22Rv1 (cell line): ENCODE measurements around the gene LRRN2.

Experiments
- ZFX ChIP-seq: fragments of 450-650 bp; IDR thresholded peaks from 2 replicates; pipeline ENCODE4 v1.6.1; 2017; ENCODE audit warnings: antibody characterized with exemption, borderline replicate concordance
- TF ChIP-seq, protein P1 (sequence below): fragments of 450-650 bp; IDR thresholded peaks from 2 replicates; pipeline ENCODE4 v1.5.1; 2017; ENCODE audit warnings: mild to moderate bottlenecking

DNA sequence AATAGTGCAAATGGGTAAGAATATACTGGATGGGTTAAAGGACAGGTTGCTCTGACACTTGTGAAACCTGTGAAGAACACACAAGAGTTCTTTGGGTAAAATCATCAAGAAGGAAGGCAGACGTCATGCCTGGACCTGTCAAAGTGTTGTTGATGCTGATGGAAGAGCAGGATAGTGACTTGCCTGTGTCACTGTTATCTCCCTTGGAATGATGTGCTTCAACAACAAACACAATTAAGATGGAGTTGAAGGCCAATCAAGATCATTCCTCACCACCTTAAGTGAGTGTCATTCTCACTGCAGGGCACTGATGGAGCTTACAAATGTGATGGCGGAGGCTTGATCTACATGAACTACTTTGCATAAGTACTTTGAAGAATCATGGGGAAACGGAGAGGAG lies 73.2 kb downstream of the LRRN2 start:
- TF ChIP-seq, protein P1, sequence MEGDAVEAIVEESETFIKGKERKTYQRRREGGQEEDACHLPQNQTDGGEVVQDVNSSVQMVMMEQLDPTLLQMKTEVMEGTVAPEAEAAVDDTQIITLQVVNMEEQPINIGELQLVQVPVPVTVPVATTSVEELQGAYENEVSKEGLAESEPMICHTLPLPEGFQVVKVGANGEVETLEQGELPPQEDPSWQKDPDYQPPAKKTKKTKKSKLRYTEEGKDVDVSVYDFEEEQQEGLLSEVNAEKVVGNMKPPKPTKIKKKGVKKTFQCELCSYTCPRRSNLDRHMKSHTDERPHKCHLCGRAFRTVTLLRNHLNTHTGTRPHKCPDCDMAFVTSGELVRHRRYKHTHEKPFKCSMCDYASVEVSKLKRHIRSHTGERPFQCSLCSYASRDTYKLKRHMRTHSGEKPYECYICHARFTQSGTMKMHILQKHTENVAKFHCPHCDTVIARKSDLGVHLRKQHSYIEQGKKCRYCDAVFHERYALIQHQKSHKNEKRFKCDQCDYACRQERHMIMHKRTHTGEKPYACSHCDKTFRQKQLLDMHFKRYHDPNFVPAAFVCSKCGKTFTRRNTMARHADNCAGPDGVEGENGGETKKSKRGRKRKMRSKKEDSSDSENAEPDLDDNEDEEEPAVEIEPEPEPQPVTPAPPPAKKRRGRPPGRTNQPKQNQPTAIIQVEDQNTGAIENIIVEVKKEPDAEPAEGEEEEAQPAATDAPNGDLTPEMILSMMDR, result no peak
- TF ChIP-seq ZFX, result no peak
